Urinary bladder (tissue), 4 donors: ENCODE measurements around the gene CFAP69. TPM values are rescaled to one million over a fixed set of nuclear protein-coding genes. Genes with fewer than 3 reads are reported as not detected.
"Not testable (repeated sequence)": the region's sequence is repeated elsewhere in the genome, so short reads cannot be mapped to it uniquely, and the experiment has no call there.

Experiments
- DNase-seq: peaks from one replicate; pipeline ENCODE4 v3.0.0-alpha.2; 2015; ENCODE audit errors: extremely low spot score
- H3K27ac ChIP-seq: one replicate; pipeline ENCODE4 v1.5.1; 2013; ENCODE audit warnings: low read depth, mild to moderate bottlenecking, moderate library complexity
- H3K36me3 ChIP-seq: one replicate; pipeline ENCODE4 v1.6.1; 2013; ENCODE audit warnings: mild to moderate bottlenecking, moderate library complexity; ENCODE audit not compliant: insufficient read depth
- H3K4me1 ChIP-seq: one replicate; pipeline ENCODE4 v1.6.1; 2013; ENCODE audit warnings: mild to moderate bottlenecking, moderate library complexity; ENCODE audit not compliant: insufficient read depth
- H3K4me3 ChIP-seq: one replicate; pipeline ENCODE4 v1.5.1; 2013; ENCODE audit warnings: low read depth, low read length
- WGBS: extraction: QIAGEN DNeasy Blood & Tissue Kit; methylation state at CpG from one replicate; pipeline ENCODE4 v1.1.7; 2013; 5-methylcytosine and 5-hydroxymethylcytosine counted together
- polyA plus RNA-seq: library from polyadenylated mRNA; stranded (reverse); fragments of 200-250 nt; gene quantifications from one replicate; pipeline ENCODE4 v1.2.3, GENCODE V29; 2013
- small RNA-seq: library from RNA; depleted of rRNA; stranded (forward); fragments of <200 nt; gene quantifications from one replicate; pipeline ENCODE3, GENCODE V24; 2014
- total RNA-seq: library from RNA; depleted of rRNA; stranded (reverse); fragments of >200 nt; gene quantifications from one replicate; pipeline ENCODE4 v1.2.3, GENCODE V29; 2014
- donor health status: healthy with polysubstance abuse.
- donor health status: healthy.

The CFAP69 gene
- total and polyA plus RNA-seq, 2 donors = 2.4 to 19.1 TPM

GRCh38 chr7:90349305-90349704, 104.3 kb downstream of the CFAP69 start:
- H3K36me3 ChIP-seq = peaks cover 3% of the 10 kb centered on the region
- peaks cover 2% of the 10 kb centered on the region for H3K4me1 ChIP-seq
- H3K4me3 ChIP-seq = no peak overlapping the region
- WGBS = 79% methylated on average over 4 of the region's 4 CpGs
- no peak overlapping the region for H3K27ac ChIP-seq
- no peak for DNase-seq

GRCh38 chr7:90350032-90350431, 105.1 kb downstream of the CFAP69 start:
- not testable (repeated sequence) for H3K4me3 ChIP-seq, DNase-seq, H3K4me1 ChIP-seq, H3K27ac ChIP-seq, H3K36me3 ChIP-seq
- 94% methylated on average over 3 of the region's 3 CpGs for WGBS

- no peak overlapping the region for H3K27ac ChIP-seq
- H3K4me1 ChIP-seq = peaks cover 2% of the 10 kb centered on the region
- DNase-seq = no peak
- H3K36me3 ChIP-seq = peaks cover 3% of the 10 kb centered on the region
- H3K4me3 ChIP-seq = no peak overlapping the region
Observed at GRCh38 chr7:90351987-90352386, 107.0 kb downstream of the CFAP69 start.

Small RNAs within 50 kb of the gene (small RNA-seq; reads per million reads assigned to genes)
- not detected for gene RF00019

Other genes starting within 250 kb of the CFAP69 start
- gene STEAP1, start 90.7 kb upstream of the CFAP69 start, total RNA-seq = 5.8 TPM
- 8.1 TPM for gene STEAP1, start 90.7 kb upstream of the CFAP69 start, polyA plus RNA-seq
- 31.4 TPM for gene STEAP2, start 33.4 kb upstream of the CFAP69 start, total RNA-seq
- 8.7 TPM for gene STEAP2, start 33.4 kb upstream of the CFAP69 start, polyA plus RNA-seq
- gene FAM237B, start 76.1 kb downstream of the CFAP69 start, total RNA-seq = not detected
- not detected for gene FAM237B, start 76.1 kb downstream of the CFAP69 start, polyA plus RNA-seq
- 32.9 TPM for gene GTPBP10, start 101.5 kb downstream of the CFAP69 start, total RNA-seq
- gene GTPBP10, start 101.5 kb downstream of the CFAP69 start, polyA plus RNA-seq = 8.2 TPM
- 39.8 TPM for gene CLDN12, start 158.3 kb downstream of the CFAP69 start, total RNA-seq
- gene CLDN12, start 158.3 kb downstream of the CFAP69 start, polyA plus RNA-seq = 20.2 TPM
- not detected for gene PTTG1IP2, start 224.5 kb downstream of the CFAP69 start, total RNA-seq
- not detected for gene PTTG1IP2, start 224.5 kb downstream of the CFAP69 start, polyA plus RNA-seq